WTC11 (cell line): Measurements from ENCODE around the gene LMF1. TPM values are rescaled to one million over a fixed set of nuclear protein-coding genes. Genes with fewer than 3 reads are reported as not detected.

Source experiments
- ATAC-seq: fragments of 200-7000 bp; cut with Tn5 transposase; 2 replicates; pipeline ENCODE4 v1.10.0; 2021; ENCODE audit warnings: mild to moderate bottlenecking, moderate library complexity
- CTCF ChIA-PET: fragments of 300-600 bp; sonication (Branson Sonifier 250); formaldehyde crosslinking; loops from one replicate; lab custom pipeline; 2021; ENCODE audit warnings: antibody characterized with exemption; lab: Charles Lee
- POLR2A ChIA-PET: fragments of 350-600 bp; sonication (Branson Sonifier 250); formaldehyde crosslinking; loops from one replicate; lab custom pipeline; 2021; ENCODE audit warnings: antibody characterized with exemption; lab: Charles Lee
- DNase-seq: peaks from one replicate; pipeline ENCODE4 v3.0.0; 2021; ENCODE audit warnings: low spot score
- H3K27ac Mint-ChIP-seq: 2 replicates; pipeline ENCODE4 v1.8.0; 2021; ENCODE audit warnings: mixed read lengths
- H3K27me3 Mint-ChIP-seq: 2 replicates; pipeline ENCODE4 v1.8.0; 2021; ENCODE audit warnings: low read depth, mild to moderate bottlenecking, moderate library complexity, mixed read lengths
- H3K36me3 Mint-ChIP-seq: 2 replicates; pipeline ENCODE4 v1.8.0; 2021; ENCODE audit warnings: mixed read lengths
- H3K4me1 Mint-ChIP-seq: 2 replicates; pipeline ENCODE4 v1.8.0; 2022; ENCODE audit warnings: mixed read lengths
- H3K4me3 Mint-ChIP-seq: 2 replicates; pipeline ENCODE4 v1.8.0; 2021; ENCODE audit warnings: mild to moderate bottlenecking, moderate library complexity, mixed read lengths
- H3K9me3 Mint-ChIP-seq: 2 replicates; pipeline ENCODE4 v1.8.0; 2021; ENCODE audit warnings: mixed read lengths
- CBFB ChIP-seq: sonication (generic); formaldehyde crosslinking; IDR thresholded peaks from 2 replicates; pipeline ENCODE4 v1.8.1; 2022; ENCODE audit warnings: mild to moderate bottlenecking, low read depth, missing genetic modification reagents
- E2F5 ChIP-seq: sonication (generic); formaldehyde crosslinking; IDR thresholded peaks from 2 replicates; pipeline ENCODE4 v1.8.1; 2022; ENCODE audit warnings: mild to moderate bottlenecking, moderate library complexity, missing genetic modification reagents
- ESRRA ChIP-seq: sonication (generic); formaldehyde crosslinking; IDR thresholded peaks from 2 replicates; pipeline ENCODE4 v1.8.1; 2022; ENCODE audit warnings: mild to moderate bottlenecking, missing genetic modification reagents, borderline replicate concordance
- FOXP1 ChIP-seq: sonication (generic); formaldehyde crosslinking; IDR thresholded peaks from 2 replicates; pipeline ENCODE4 v1.8.0; 2022; ENCODE audit warnings: missing genetic modification reagents, mild to moderate bottlenecking, moderate library complexity, borderline replicate concordance
- GABPB1 ChIP-seq: sonication (generic); formaldehyde crosslinking; IDR thresholded peaks from 2 replicates; pipeline ENCODE4 v1.8.1; 2023; ENCODE audit warnings: mild to moderate bottlenecking, missing genetic modification reagents
- JAZF1 ChIP-seq: fragments of 250-450 bp; sonication (Bioruptor Pico); IDR thresholded peaks from 2 replicates; pipeline ENCODE4 v1.9.0; 2021; ENCODE audit warnings: moderate library complexity, mild to moderate bottlenecking, inconsistent platforms
- NR2C2 ChIP-seq: sonication (generic); formaldehyde crosslinking; IDR thresholded peaks from 2 replicates; pipeline ENCODE4 v1.8.0; 2022; ENCODE audit warnings: mild to moderate bottlenecking, missing genetic modification reagents
- PRRX2 ChIP-seq: fragments of 250-450 bp; sonication (Bioruptor Pico); IDR thresholded peaks from 2 replicates; pipeline ENCODE4 v1.8.0; 2021; ENCODE audit warnings: mild to moderate bottlenecking
- RELA ChIP-seq: sonication (generic); formaldehyde crosslinking; IDR thresholded peaks from 2 replicates; pipeline ENCODE4 v1.8.1; 2022; ENCODE audit warnings: missing genetic modification reagents, mild to moderate bottlenecking, borderline replicate concordance
- SOX15 ChIP-seq: fragments of 250-450 bp; sonication (Bioruptor Pico); IDR thresholded peaks from 2 replicates; pipeline ENCODE4 v1.9.0; 2021; ENCODE audit warnings: mild to moderate bottlenecking
- TCF7 ChIP-seq: sonication (generic); formaldehyde crosslinking; IDR thresholded peaks from 2 replicates; pipeline ENCODE4 v1.8.0; 2022; ENCODE audit warnings: mild to moderate bottlenecking, low read depth, missing genetic modification reagents, moderate library complexity
- TEAD1 ChIP-seq: sonication (generic); formaldehyde crosslinking; IDR thresholded peaks from 2 replicates; pipeline ENCODE4 v1.8.0; 2022; ENCODE audit warnings: mild to moderate bottlenecking, missing genetic modification reagents
- ZBTB43 ChIP-seq: sonication (generic); formaldehyde crosslinking; IDR thresholded peaks from 2 replicates; pipeline ENCODE4 v1.8.1; 2023; ENCODE audit warnings: mild to moderate bottlenecking, missing genetic modification reagents
- ZNF317 ChIP-seq: sonication (generic); formaldehyde crosslinking; IDR thresholded peaks from 2 replicates; pipeline ENCODE4 v1.8.1; 2023; ENCODE audit warnings: low read depth, mild to moderate bottlenecking, moderate library complexity, missing genetic modification reagents, borderline replicate concordance
- ZNF396 ChIP-seq: fragments of 250-450 bp; sonication (Bioruptor Pico); IDR thresholded peaks from 2 replicates; pipeline ENCODE4 v1.8.0; 2021; ENCODE audit warnings: mild to moderate bottlenecking, moderate library complexity, borderline replicate concordance
- ZNF416 ChIP-seq: fragments of 250-450 bp; sonication (Bioruptor Pico); IDR thresholded peaks from 2 replicates; pipeline ENCODE4 v1.9.0; 2021; ENCODE audit warnings: mild to moderate bottlenecking, inconsistent platforms
- ZNF425 ChIP-seq: fragments of 250-450 bp; sonication (Bioruptor Pico); conservative IDR thresholded peaks from 2 replicates; pipeline ENCODE4 v1.9.0; 2021; ENCODE audit warnings: mild to moderate bottlenecking
- ZNF512 ChIP-seq: sonication (generic); formaldehyde crosslinking; IDR thresholded peaks from 2 replicates; pipeline ENCODE4 v1.8.1; 2022; ENCODE audit warnings: missing genetic modification reagents, borderline replicate concordance
- ZNF671 ChIP-seq: fragments of 250-450 bp; sonication (Bioruptor Pico); IDR thresholded peaks from 2 replicates; pipeline ENCODE4 v1.8.0; 2021; ENCODE audit warnings: mild to moderate bottlenecking
- total RNA-seq: library from RNA; stranded (reverse); gene quantifications from 3 replicates; pipeline ENCODE4 v1.2.3, GENCODE V29; 2021
- TF ChIP-seq, protein P1 (sequence below): fragments of 250-450 bp; sonication (Bioruptor Pico); IDR thresholded peaks from 2 replicates; pipeline ENCODE4 v1.9.0; 2021; ENCODE audit warnings: mild to moderate bottlenecking, borderline replicate concordance

The LMF1 gene
- total RNA-seq, 1 experiment from 2014 or later, result 10.5 TPM

DNA sequence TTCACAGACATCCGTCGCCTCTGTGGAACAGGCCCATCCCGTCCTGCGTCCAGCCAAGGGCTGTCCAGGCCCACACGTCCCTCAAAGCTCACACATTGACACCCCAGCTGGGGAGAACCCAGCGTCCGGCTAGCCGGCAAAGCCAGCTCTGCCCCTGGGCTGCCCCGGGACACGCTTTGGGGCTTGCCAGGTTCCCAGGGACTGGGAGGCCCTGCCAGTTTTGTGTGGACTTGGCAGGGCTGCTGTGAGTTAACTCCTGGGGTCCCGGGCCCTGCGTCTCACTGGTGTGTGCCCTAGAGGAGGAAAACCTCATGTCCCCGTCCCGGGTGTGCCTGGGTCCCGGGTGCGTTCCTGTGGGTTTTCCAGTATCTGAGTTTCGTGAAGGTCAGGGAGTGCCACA lies 17.1 kb upstream of the LMF1 start:
- Mint-ChIP-seq H3K4me1 (peaks cover 1% of the 10 kb centered on the region), H3K4me3 (no peak overlapping the region), H3K36me3 (no peaks in the 10 kb centered on the region), H3K27me3 (peaks cover 4% of the 10 kb centered on the region), H3K9me3 (no peaks in the 10 kb centered on the region), H3K27ac (no peak overlapping the region)
- ATAC-seq (no peak), DNase-seq (no peak)
- ChIA-PET POLR2A (no interaction called here), CTCF (interaction anchor here (0.9 to 1.0 kb wide), 2 partner anchors 10 to 67 kb away, joined by 3 read pairs; no protein-coding TSS in a partner anchor)
- TF ChIP-seq ZBTB43 (CRISPR knock-in tag), result no peak
- no peak for TF ChIP-seq E2F5 (CRISPR knock-in tag)
- no peak for TF ChIP-seq GABPB1 (CRISPR knock-in tag)
- TF ChIP-seq ESRRA (CRISPR knock-in tag), result no peak
- no peak for TF ChIP-seq ZNF396 (CRISPR knock-in tag)
- TF ChIP-seq, protein P1, sequence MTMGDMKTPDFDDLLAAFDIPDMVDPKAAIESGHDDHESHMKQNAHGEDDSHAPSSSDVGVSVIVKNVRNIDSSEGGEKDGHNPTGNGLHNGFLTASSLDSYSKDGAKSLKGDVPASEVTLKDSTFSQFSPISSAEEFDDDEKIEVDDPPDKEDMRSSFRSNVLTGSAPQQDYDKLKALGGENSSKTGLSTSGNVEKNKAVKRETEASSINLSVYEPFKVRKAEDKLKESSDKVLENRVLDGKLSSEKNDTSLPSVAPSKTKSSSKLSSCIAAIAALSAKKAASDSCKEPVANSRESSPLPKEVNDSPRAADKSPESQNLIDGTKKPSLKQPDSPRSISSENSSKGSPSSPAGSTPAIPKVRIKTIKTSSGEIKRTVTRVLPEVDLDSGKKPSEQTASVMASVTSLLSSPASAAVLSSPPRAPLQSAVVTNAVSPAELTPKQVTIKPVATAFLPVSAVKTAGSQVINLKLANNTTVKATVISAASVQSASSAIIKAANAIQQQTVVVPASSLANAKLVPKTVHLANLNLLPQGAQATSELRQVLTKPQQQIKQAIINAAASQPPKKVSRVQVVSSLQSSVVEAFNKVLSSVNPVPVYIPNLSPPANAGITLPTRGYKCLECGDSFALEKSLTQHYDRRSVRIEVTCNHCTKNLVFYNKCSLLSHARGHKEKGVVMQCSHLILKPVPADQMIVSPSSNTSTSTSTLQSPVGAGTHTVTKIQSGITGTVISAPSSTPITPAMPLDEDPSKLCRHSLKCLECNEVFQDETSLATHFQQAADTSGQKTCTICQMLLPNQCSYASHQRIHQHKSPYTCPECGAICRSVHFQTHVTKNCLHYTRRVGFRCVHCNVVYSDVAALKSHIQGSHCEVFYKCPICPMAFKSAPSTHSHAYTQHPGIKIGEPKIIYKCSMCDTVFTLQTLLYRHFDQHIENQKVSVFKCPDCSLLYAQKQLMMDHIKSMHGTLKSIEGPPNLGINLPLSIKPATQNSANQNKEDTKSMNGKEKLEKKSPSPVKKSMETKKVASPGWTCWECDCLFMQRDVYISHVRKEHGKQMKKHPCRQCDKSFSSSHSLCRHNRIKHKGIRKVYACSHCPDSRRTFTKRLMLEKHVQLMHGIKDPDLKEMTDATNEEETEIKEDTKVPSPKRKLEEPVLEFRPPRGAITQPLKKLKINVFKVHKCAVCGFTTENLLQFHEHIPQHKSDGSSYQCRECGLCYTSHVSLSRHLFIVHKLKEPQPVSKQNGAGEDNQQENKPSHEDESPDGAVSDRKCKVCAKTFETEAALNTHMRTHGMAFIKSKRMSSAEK, result no peak
- TF ChIP-seq CBFB (CRISPR knock-in tag), result no peak
- no peak for TF ChIP-seq ZNF512 (CRISPR knock-in tag)
- TF ChIP-seq TCF7 (CRISPR knock-in tag), result no peak
- no peak for TF ChIP-seq RELA
- no peak for TF ChIP-seq SOX15
- no peak for TF ChIP-seq JAZF1
- TF ChIP-seq PRRX2 (CRISPR knock-in tag), result no peak
- no peak for TF ChIP-seq ZNF671
- no peak for TF ChIP-seq ZNF416 (CRISPR knock-in tag)
- TF ChIP-seq TEAD1 (CRISPR knock-in tag), result no peak
- no peak for TF ChIP-seq ZNF317
- no peak for TF ChIP-seq FOXP1 (CRISPR knock-in tag)
- TF ChIP-seq NR2C2 (CRISPR knock-in tag), result no peak
- no peak for TF ChIP-seq ZNF425 (CRISPR knock-in tag)
